COLO829 (cell line): ENCODE results near the gene IRAG1.

ENCODE experiments used
- DNase-seq: peaks from one replicate; pipeline ENCODE4 v3.0.0; 2012; ENCODE audit warnings: low spot score

Gene IRAG1

DNA sequence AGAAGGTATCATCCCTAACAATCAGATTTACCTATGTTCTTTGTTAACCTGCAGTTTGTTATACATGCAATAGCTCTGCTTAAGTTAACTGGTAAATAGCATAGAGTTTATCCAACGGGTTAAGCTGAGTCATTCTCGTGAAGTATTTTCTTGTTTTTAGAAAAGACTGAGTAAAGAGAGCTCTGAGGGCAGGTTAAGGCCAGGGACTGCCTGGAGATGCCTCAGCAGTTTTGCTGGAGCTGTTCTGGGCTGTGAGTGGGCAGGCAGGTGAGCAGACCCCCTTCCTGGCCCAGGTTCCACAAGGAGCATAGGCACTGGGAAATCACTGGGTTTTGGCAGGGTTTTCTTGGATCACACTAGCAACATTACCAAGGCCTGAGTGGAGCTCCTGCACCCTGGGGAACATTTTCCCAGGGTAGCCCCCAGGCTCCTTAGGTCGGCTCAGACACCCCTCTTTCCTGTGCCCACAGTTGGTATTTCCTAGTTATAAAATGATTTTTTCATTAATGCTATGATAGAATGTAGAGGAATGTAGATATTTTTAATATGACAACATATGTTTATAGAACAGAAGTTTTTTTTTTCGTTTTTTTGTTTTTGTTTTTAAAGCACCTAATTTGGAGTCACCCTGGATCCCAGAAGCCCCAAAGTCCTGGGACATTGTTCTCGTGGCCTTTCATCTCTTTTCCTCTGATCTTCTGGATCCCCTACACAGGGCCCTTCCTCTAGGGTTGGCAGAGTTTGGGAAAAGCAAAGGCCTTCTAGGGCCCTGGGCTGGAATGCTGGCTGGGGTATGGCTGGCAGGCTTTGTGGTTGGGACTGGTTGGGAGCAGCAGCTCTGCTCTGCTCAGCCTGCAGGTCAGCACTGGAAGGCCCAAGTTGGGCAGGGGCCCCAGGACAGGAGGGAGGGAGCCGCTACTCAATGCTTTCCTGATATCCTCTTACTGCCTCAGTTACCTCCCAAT is 26.7 kb downstream of the IRAG1 start:
- no peak for DNase-seq

GRCh38 chr11:10664496-10664895 is 29.1 kb downstream of the IRAG1 start:
- DNase-seq, result no peak

GRCh38 chr11:10663990-10664389 is 29.6 kb downstream of the IRAG1 start:
- DNase-seq, result no peak

- DNase-seq, result no peak
These were observed 30.2 kb downstream of the IRAG1 start for GRCh38 chr11:10663365-10663764.

- DNase-seq, result no peak
These were observed 33.2 kb downstream of the IRAG1 start for GRCh38 chr11:10660323-10660722.

GRCh38 chr11:10659339-10660216 is 34.0 kb downstream of the IRAG1 start:
- peak; percentile 44 for DNase-seq

GRCh38 chr11:10658621-10659338 is 34.8 kb downstream of the IRAG1 start:
- DNase-seq, result no peak

DNA sequence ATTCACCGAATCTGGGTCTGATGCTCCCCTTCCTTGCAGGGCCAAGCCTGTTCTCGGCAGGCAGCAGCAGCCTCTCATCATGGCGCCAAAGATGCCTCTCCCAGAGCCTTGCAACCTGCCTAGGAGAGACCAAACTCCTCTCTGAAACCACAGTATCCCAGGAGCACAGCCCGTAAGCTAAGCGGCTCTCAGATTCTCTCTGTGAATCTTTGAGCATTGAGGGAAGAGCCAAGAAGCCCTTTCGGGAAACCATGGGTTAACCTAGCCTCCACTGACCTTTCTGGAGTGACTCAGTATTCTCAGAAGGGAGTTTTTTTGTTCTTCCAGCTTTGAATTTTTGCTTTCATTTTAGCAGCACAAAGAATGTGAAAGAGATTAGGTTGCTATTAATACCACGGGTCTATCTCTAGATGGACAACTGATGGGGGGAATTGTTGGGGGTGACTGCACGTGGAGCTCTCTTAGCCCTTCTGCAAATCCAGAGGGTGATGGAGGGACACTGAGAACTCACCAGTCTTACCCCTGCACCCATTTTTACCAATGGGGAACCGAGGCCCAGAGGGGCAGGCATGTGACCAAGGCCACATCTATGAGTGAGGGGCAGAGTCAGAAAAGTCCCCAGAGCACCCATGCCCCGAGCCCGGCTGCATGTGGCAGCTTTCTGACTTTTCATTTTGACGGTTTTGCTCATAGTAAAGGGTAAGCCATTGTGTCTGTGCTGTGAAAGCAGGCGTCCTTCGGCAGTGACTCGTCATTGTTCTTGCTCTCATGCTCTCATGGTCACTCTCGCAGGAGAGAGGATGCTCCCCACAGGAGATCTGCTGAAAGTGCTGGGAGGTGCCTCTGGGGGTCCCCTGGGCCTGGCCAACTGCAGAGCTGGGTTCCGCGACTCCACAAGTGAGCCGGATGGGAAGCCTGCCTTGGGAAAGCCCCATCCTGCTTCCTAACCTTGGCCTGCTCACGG is 36.0 kb downstream of the IRAG1 start:
- peak; percentile 68 for DNase-seq

DNA sequence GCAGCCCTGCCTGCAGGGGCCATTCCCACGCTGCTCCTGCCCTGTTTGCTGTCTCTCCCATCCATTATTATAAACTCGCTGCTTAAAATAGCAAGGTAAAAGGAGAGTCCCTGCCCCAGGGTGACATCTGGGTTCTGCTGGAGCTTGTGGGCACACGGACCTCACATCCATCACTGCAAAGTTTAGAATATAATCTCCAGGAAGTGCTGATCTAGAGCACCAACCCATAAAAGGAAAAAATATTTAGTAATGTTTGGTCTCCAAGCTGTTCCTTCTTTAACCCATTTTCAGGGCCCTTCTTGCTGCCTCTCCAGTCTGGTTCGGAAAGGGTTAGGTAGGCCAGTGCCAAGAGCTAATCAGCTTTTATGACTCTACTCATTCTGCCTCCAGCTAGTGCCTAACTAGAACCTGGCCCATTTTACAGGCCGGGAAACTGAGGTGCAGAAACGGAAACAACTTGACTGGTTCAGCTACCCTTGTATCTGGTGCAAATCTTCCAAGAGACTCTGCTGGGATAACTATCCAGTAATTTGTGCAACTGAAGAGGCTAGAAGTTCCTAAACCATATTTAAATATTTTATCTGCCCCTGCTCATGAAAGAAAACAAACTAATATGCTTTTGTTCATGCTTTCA is 37.5 kb downstream of the IRAG1 start:
- DNase-seq, result no peak

- no peak for DNase-seq
These were observed 38.3 kb downstream of the IRAG1 start for GRCh38 chr11:10655227-10655626.

GRCh38 chr11:10654811-10655150 is 38.8 kb downstream of the IRAG1 start:
- no peak for DNase-seq

- peak; percentile 62 for DNase-seq
These were observed 39.4 kb downstream of the IRAG1 start for GRCh38 chr11:10653946-10654810.

GRCh38 chr11:10653261-10653660 is 40.3 kb downstream of the IRAG1 start:
- DNase-seq, result no peak

GRCh38 chr11:10651656-10652361 is 41.7 kb downstream of the IRAG1 start:
- DNase-seq, result no peak

- DNase-seq, result no peak
These were observed 42.9 kb downstream of the IRAG1 start for GRCh38 chr11:10650630-10651029.

DNA sequence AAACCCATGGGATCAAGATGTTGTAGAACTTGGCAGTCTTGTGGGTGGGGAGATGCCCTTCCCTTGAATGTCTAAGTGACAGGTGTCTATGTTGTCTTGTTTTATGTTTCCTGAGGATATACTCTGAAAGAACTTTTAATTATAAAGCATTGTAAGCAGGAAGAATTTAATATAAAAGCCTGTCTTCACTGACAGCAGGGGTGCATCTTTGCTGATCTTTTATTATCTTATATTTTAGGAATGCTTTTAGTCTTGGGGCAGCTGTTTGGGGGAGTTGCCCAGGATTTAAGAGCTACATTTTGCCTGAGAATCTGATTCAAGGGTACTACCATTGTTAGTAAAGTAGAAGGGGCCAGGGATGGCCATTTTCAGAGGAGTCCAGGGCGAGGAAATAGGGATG is 43.4 kb downstream of the IRAG1 start:
- DNase-seq, result no peak

DNA sequence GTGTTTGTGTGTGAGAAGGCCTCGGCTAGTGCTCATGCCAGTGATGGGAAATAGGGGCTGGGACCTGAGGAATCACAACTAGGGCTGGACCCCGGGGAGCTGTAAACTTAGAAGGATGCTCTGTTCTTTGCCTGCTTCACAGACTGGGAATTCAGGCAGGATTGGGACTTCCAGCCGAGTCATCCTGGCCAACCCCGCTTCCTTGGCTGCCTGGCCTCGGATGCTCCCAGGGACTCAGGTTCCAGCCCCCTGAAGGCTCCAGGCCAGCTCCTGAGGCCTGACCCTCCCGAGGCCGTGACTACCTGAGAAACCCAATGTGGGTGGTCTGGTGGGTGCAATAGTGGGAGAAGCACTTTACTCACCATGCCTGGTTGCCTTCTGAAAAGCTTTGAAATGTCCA is 44.7 kb downstream of the IRAG1 start:
- no peak for DNase-seq

GRCh38 chr11:10646681-10647355 is 46.7 kb downstream of the IRAG1 start:
- DNase-seq, result no peak
